B cell (primary cell): ENCODE measurements around the gene NOP53.
"Not testable (repeated sequence)": the region's sequence is repeated elsewhere in the genome, so short reads cannot be mapped to it uniquely, and the experiment has no call there.

Experiments used
- CTCF ChIP-seq: fragments of 200-600 bp; IDR thresholded peaks from one replicate; pipeline ENCODE4 v1.8.0; 2022; ENCODE audit warnings: antibody characterized with exemption, mild to moderate bottlenecking
- EZH2 ChIP-seq: IDR thresholded peaks from 2 replicates; pipeline ENCODE4 v1.6.1; 2012; ENCODE audit warnings: borderline replicate concordance, low read depth, mild to moderate bottlenecking, moderate library complexity, low read length; ENCODE audit not compliant: insufficient read depth, poor library complexity, severe bottlenecking

DNA sequence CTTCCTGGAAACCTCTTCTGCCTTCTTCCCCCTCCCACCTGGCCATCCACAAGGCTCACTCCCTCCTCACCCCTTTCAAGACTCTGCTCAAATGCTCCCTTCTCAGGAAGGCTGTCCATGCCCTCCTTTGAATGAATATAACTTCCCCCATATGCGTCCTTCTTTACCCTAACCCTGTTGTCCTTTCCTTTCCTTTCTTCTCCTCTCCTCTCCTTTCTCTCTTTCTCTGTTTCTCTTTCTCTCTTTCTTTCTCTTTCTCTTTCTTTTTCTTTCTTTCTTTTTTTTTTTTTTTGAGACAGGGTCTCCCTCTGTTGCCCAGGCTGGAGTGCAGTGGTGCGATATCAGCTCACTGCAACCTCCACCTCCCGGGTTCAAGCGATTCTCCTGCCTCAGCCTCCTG is 17.1 kb upstream of the NOP53 start:
- not testable (repeated sequence) for TF ChIP-seq CTCF, EZH2
